Muscle layer of duodenum (tissue), 2 donors: Measurements from ENCODE around the gene CHRNB2.

ENCODE experiments used
- H3K27ac ChIP-seq: one replicate; pipeline ENCODE4 v1.7.0; 2013; ENCODE audit warnings: mild to moderate bottlenecking, low read length
- H3K27me3 ChIP-seq: one replicate; pipeline ENCODE4 v1.7.0; 2013; ENCODE audit warnings: low read depth, mild to moderate bottlenecking, control low read depth, low read length
- H3K36me3 ChIP-seq, 2 donors: one replicate each; pipeline ENCODE4 v1.7.0; 2013; ENCODE audit warnings: low read length in 2 of 2, control low read depth in 1 of 2, mild to moderate bottlenecking in 1 of 2; ENCODE audit not compliant: insufficient read depth in 2 of 2, control insufficient read depth in 1 of 2
- H3K4me1 ChIP-seq, 2 donors: one replicate each; pipeline ENCODE4 v1.7.0; 2013; ENCODE audit warnings: low read length in 2 of 2, mild to moderate bottlenecking in 2 of 2, control low read depth in 1 of 2, moderate library complexity in 1 of 2; ENCODE audit not compliant: insufficient read depth in 2 of 2, control insufficient read depth in 1 of 2
- H3K4me3 ChIP-seq, 2 donors: one replicate each; pipeline ENCODE4 v1.7.0; 2013; ENCODE audit warnings: low read length in 2 of 2, low read depth in 1 of 2, mild to moderate bottlenecking in 1 of 2
- H3K9me3 ChIP-seq, 2 donors: one replicate each; pipeline ENCODE4 v1.7.0; 2013; ENCODE audit warnings: low read length in 2 of 2, control low read depth in 1 of 2, mild to moderate bottlenecking in 1 of 2; ENCODE audit not compliant: control insufficient read depth in 1 of 2
- donor health status: healthy.

CHRNB2 gene

DNA sequence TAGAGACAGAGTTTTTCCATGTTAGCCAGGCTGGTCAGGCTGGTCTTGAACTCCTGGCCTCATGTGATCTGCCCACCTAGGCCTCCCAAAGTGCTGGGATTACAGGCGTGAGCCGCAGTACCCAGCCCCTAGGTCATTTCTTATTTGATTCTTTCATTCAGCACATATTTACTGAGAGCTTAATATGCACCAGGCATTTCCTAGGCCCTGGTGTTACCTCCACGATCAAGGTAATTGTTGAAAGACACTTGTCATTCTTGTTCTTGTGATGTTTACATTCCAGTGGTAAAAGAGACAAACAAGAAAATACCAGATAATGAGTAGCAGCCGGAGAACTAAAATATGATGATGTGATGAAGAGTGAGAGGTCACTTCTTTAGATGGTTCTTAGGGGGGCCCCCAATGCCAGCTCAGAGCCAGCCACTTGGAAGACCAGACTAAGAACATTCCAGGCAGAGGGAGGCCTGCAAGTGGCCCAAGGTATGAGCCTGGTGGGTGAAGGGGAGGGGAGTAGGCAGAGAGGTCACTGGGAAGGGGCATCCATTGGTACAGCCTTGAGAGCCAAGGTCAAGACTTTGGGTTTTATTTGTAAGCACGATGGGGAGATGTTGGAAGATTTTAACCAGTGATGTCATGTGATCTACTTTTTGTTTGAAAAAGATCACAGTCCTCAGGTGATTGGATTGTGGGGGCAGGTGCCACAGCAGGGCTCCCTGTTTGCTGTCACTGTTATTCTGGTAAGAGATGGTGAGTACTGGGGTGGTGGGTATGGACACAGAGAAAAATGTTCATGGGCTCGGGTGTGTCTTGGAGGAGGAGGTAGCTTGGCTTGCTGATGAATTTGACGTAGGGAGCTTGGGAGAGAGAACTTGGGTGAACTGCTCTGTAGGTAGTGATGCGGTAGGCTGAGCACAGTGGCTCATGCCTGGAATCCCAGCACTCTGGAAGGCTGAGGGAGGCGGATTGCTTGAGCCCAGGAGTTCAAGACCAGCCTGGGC, 27.8 kb upstream of the CHRNB2 start:
- Histone ChIP-seq H3K36me3 (no peaks in the 10 kb centered on the region), H3K9me3 (no peaks in the 10 kb centered on the region), H3K27ac (no peak overlapping the region), H3K27me3 (no peaks in the 10 kb centered on the region), H3K4me3 (no peak overlapping the region), H3K4me1 (no peaks in the 10 kb centered on the region)

GRCh38 chr1:154541231-154541630, 26.3 kb upstream of the CHRNB2 start:
- Histone ChIP-seq H3K4me1 (no peaks in the 10 kb centered on the region), H3K27ac (no peak overlapping the region), H3K36me3 (no peaks in the 10 kb centered on the region), H3K27me3 (no peaks in the 10 kb centered on the region), H3K4me3 (no peak overlapping the region), H3K9me3 (no peaks in the 10 kb centered on the region)

DNA sequence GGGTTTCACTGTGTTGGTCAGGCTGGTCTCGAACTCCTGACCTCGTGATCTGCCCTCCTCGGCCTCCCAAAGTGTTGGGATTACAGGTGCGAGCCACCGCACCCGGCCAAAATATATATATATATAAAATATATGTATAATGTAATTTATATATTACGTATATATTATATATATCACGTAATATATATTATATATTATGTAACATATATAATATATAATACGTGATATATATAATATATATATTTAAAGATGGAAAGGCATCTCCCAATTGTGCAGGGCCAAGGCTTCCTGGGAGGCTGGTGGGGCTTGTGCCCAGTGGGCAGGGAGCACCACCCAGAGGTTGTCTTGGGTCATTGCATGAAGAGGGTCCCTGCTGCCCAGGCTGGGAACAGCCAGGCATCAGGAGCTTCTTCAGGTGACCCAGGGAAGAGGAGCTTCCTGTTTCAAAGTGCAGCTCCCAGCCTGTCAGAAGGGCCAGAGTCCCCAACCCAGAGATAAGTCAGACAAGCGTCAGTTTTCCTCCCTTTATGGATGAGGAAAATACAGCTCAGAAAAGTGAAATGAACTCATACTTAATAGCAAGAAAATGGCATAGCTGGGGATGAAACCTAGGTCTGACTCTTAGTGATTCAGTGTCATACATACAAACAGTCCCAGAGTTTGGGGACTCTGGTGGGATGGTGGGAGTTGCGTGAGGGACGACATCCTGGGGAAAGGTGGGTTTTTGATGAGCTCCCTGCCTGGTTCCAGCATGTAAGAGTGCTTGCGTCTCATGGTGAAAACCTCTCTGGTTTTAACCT, 21.1 kb upstream of the CHRNB2 start:
- Histone ChIP-seq H3K36me3 (peaks cover 25 to 26% of the 10 kb centered on the region in 2 donors), H3K27ac (no peak overlapping the region), H3K27me3 (no peaks in the 10 kb centered on the region), H3K4me3 (no peak overlapping the region), H3K9me3 (no peaks in the 10 kb centered on the region), H3K4me1 (peaks cover 0 to 5% of the 10 kb centered on the region in 2 donors)

DNA sequence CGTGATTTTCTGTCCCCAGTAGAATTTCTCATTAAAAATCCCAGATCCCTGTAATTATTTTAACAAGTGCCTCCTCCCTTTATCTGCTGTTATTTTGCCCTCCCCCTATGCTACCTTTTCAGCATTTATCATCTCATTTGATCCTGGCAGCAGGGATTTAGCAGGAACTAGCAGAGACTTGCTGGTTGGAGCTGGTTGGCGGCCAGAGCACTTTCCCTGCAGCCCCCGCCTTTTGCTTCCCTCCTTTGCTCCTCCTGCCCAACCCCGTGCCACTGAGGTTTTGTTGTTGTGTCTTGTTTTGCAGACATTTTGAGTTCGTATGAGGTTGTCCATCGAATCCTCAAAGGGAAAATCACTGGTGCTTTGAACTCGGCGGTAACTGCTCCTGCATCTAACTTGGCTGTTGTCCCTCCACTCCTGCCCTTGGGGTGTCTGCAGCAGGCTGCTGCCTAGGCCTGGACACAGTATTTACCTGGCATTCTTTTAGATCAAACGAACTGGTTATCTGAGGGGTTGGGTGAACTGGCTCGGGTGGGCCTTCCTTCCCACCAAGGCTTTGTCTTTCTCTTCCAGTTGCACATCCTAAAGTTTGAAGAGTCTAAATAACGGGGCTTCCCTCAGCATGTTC, 20.4 kb upstream of the CHRNB2 start:
- Histone ChIP-seq H3K36me3 (peaks cover 32 to 33% of the 10 kb centered on the region in 2 donors), H3K9me3 (no peaks in the 10 kb centered on the region), H3K4me1 (peaks cover 0 to 5% of the 10 kb centered on the region in 2 donors), H3K27me3 (no peaks in the 10 kb centered on the region), H3K4me3 (no peak overlapping the region), H3K27ac (no peak overlapping the region)

- H3K27ac ChIP-seq: no peak overlapping the region
- H3K27me3 ChIP-seq: no peaks in the 10 kb centered on the region
- H3K4me3 ChIP-seq: no peak overlapping the region
- peaks cover 4 to 5% of the 10 kb centered on the region in 2 donors for H3K4me1 ChIP-seq
- no peaks in the 10 kb centered on the region for H3K9me3 ChIP-seq
- peaks cover 40 to 41% of the 10 kb centered on the region in 2 donors for H3K36me3 ChIP-seq
Observed at GRCh38 chr1:154548028-154548427, 19.6 kb upstream of the CHRNB2 start.

DNA sequence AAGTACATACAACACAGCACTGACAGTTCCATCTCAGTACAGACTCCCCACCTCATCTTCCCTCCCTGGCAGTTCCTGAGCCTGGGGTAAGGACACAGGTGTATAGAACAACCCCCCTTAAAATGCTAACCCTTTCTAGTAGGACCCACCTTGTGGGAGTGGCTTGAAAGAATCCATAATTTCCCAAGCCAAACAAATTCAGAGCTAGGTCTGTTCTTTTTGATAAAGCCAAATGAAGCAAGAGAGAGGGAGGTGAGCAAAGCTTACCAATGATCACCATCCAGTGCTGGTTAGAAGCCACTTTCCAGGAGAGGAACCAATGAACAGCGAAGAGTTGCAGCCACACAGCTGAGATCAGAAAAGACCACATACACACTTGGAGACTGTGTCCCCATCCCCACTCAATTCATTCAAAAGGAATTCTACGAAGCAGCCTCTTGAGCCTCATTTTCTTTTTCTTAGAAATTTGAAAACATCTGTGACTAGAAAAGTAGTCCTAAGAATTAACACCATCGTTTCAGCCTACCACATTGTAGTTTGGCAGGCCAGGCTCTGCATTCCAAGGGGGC, 18.3 kb upstream of the CHRNB2 start:
- Histone ChIP-seq H3K36me3 (peaks cover 52 to 53% of the 10 kb centered on the region in 2 donors), H3K9me3 (no peaks in the 10 kb centered on the region), H3K27me3 (no peaks in the 10 kb centered on the region), H3K27ac (no peak overlapping the region), H3K4me3 (no peak overlapping the region), H3K4me1 (peaks cover 5 to 16% of the 10 kb centered on the region in 2 donors)

- Histone ChIP-seq H3K9me3 (no peaks in the 10 kb centered on the region), H3K27me3 (no peaks in the 10 kb centered on the region), H3K4me1 (peaks cover 5 to 20% of the 10 kb centered on the region in 2 donors), H3K4me3 (no peak overlapping the region), H3K36me3 (peaks cover 60 to 61% of the 10 kb centered on the region in 2 donors), H3K27ac (no peak overlapping the region)
Observed at GRCh38 chr1:154550070-154550469, 17.5 kb upstream of the CHRNB2 start.

GRCh38 chr1:154550657-154551056, 16.9 kb upstream of the CHRNB2 start:
- H3K4me1 ChIP-seq: peaks cover 5 to 20% of the 10 kb centered on the region in 2 donors
- no peaks in the 10 kb centered on the region for H3K27me3 ChIP-seq
- no peak overlapping the region for H3K4me3 ChIP-seq
- no peak overlapping the region for H3K27ac ChIP-seq
- peaks cover 65 to 66% of the 10 kb centered on the region in 2 donors for H3K36me3 ChIP-seq
- H3K9me3 ChIP-seq: no peaks in the 10 kb centered on the region

DNA sequence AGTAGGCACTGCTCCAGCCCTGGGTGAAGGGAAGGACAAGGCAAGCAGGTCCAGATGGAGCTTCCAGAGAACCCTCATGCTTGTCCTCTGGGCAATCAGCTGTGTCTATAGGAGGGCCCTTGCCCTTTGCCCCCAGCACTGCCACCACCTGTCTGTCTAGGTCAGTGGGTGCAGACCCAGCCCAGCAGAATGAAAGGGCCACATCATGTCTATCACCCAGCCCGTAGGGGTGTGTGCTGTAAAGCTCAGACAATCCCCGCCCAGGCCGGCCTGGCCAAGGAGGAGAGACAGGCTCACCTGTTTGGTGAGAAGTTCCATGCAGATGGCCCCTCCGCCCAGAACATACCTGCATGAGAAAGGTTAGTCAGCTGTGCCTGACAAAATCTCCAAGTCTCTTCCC, 16.1 kb upstream of the CHRNB2 start:
- Histone ChIP-seq H3K27ac (no peak overlapping the region), H3K9me3 (no peaks in the 10 kb centered on the region), H3K36me3 (peaks cover 65 to 68% of the 10 kb centered on the region in 2 donors), H3K4me1 (peaks cover 6 to 29% of the 10 kb centered on the region in 2 donors), H3K27me3 (no peaks in the 10 kb centered on the region), H3K4me3 (no peak overlapping the region)

DNA sequence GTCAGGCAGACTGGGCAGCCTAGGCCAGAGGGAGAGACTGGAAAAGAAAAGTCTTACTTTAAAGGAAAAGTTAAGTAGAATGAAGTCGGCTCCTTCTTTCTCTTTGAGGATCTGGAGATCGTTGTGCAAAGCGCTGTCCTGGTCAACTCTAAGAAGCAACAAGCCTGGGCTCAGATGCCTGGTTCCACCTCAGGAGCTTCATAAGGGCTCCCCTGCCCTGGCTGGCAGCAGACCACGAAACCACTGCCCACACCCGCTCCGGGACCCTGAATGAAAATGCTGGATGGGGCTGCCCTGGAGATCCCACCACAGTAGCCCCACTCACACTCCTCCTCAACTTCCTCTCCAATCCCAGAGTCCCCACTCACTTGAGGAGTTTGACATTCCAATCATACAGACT, 15.5 kb upstream of the CHRNB2 start:
- Histone ChIP-seq H3K36me3 (peaks cover 65 to 68% of the 10 kb centered on the region in 2 donors), H3K9me3 (no peaks in the 10 kb centered on the region), H3K4me1 (peaks cover 10 to 34% of the 10 kb centered on the region in 2 donors), H3K4me3 (no peak overlapping the region), H3K27ac (no peak overlapping the region), H3K27me3 (no peaks in the 10 kb centered on the region)
